Measurements from ENCODE around the gene METAP1. TPM values are rescaled to one million over a fixed set of nuclear protein-coding genes. Genes with fewer than 3 reads are reported as not detected.

Gene METAP1
- total and polyA plus RNA-seq, 2 donors (not counting 1 experiment from before 2014, with no cell fraction given): 20.4 to 40.0 TPM

- H3K4me3 Mint-ChIP-seq: peak overlapping the region; percentile 92
- peak overlapping the region; percentile 89 for H3K9ac ChIP-seq (ENCODE audit: low read length)
- CTCF ChIA-PET: interaction anchor here (0.6 to 7.6 kb wide), 5 partner anchors 8 to 955 kb away, joined by 3 to 173 read pairs (median 6); no protein-coding TSS in a partner anchor
- POLR2A ChIA-PET: interaction anchor here (2.9 kb wide), 1 partner anchor 67 kb away, joined by 32 read pairs; the partner anchor contains the start of gene EIF4E
- peaks cover 23% of the 10 kb centered on the region for H4K20me1 ChIP-seq (ENCODE audit: control insufficient read depth, insufficient read depth, low read length, poor library complexity, severe bottlenecking)
- peak overlapping the region; percentile 79 for H3K4me2 ChIP-seq (replicated peaks; ENCODE audit: low read depth, low read length, poor library complexity, severe bottlenecking)
- no peaks in the 10 kb centered on the region for H3K27me3 Mint-ChIP-seq
- H3K9me3 ChIP-seq (ENCODE audit: control extremely low read depth in 1 of 3, control insufficient read depth in 2 of 3, insufficient read depth in 1 of 3, low read length in 2 of 3): peaks cover 0 to 4% (median 0%) of the 10 kb centered on the region in 3 donors
- H3K79me2 ChIP-seq (ENCODE audit: control insufficient read depth, insufficient read depth, low read length): peaks cover 61% of the 10 kb centered on the region
- no peak for ATAC-seq (ENCODE audit: low read depth)
- TF ChIP-seq CTCF (IDR thresholded peaks at IDR 0.05): no peak
- H3K27me3 ChIP-seq (replicated peaks in 1 of 4; ENCODE audit: control extremely low read depth in 1 of 4, control insufficient read depth in 3 of 4, insufficient read depth in 4 of 4, low read length in 3 of 4): no peaks in the 10 kb centered on the region
- H3K36me3 ChIP-seq (replicated peaks in 1 of 2; ENCODE audit: control extremely low read depth in 1 of 2, control insufficient read depth in 1 of 2, extremely low read depth in 1 of 2, insufficient read depth in 2 of 2, low read length in 1 of 2): no peaks in the 10 kb centered on the region
- H3K4me1 ChIP-seq (ENCODE audit: control insufficient read depth in 2 of 2, insufficient read depth in 2 of 2, low read length in 2 of 2): peaks cover 11 to 15% of the 10 kb centered on the region in 2 donors
- H3K9me3 Mint-ChIP-seq (ENCODE audit: insufficient read depth): no peaks in the 10 kb centered on the region
- peak overlapping the region; percentile 100 for H2AFZ ChIP-seq (ENCODE audit: insufficient read depth, low read depth, low read length, poor library complexity, severe bottlenecking)
- H3K27ac Mint-ChIP-seq: peak overlapping the region; percentile 44
- no peak overlapping the region for H3K27ac ChIP-seq (ENCODE audit: low read length in 2 of 2)
- WGBS (ENCODE audit: insufficient coverage): 60% methylated on average over 2 of the region's 5 CpGs
- H3K4me3 ChIP-seq (ENCODE audit: control extremely low read depth in 1 of 5, extremely low read depth in 1 of 5, insufficient read depth in 1 of 5, low read depth in 2 of 5, low read length in 4 of 5): peak overlapping the region; percentile 68 to 90 (median 83)
- intact Hi-C loops (cut with micrococcal nuclease): loop anchor here (5.0 kb wide), 4 partner anchors 41 to 951 kb away; partner anchors contain the start of genes DAPP1 and DNAJB14
- H3K4me1 Mint-ChIP-seq: peaks cover 34% of the 10 kb centered on the region
- peak; percentile 24 for DNase-seq
Measured at GRCh38 chr4:98996765-98997068, 1.2 kb downstream of the METAP1 start.

- Histone ChIP-seq H3K79me2 (ENCODE audit: control insufficient read depth, insufficient read depth, low read length) (peaks cover 65% of the 10 kb centered on the region), H3K4me3 (ENCODE audit: control extremely low read depth in 1 of 5, extremely low read depth in 1 of 5, insufficient read depth in 1 of 5, low read depth in 2 of 5, low read length in 4 of 5) (no peak overlapping the region), H3K9ac (ENCODE audit: low read length) (no peak overlapping the region), H3K4me1 (ENCODE audit: control insufficient read depth in 2 of 2, insufficient read depth in 2 of 2, low read length in 2 of 2) (peaks cover 11 to 15% of the 10 kb centered on the region in 2 donors), H3K9me3 (ENCODE audit: control extremely low read depth in 1 of 3, control insufficient read depth in 2 of 3, insufficient read depth in 1 of 3, low read length in 2 of 3) (peaks cover 0 to 4% (median 0%) of the 10 kb centered on the region in 3 donors), H4K20me1 (ENCODE audit: control insufficient read depth, insufficient read depth, low read length, poor library complexity, severe bottlenecking) (peaks cover 23% of the 10 kb centered on the region), H3K36me3 (replicated peaks in 1 of 2; ENCODE audit: control extremely low read depth in 1 of 2, control insufficient read depth in 1 of 2, extremely low read depth in 1 of 2, insufficient read depth in 2 of 2, low read length in 1 of 2) (no peaks in the 10 kb centered on the region), H3K27ac (ENCODE audit: low read length in 2 of 2) (no peak overlapping the region), H3K27me3 (replicated peaks in 1 of 4; ENCODE audit: control extremely low read depth in 1 of 4, control insufficient read depth in 3 of 4, insufficient read depth in 4 of 4, low read length in 3 of 4) (no peaks in the 10 kb centered on the region), H3K4me2 (replicated peaks; ENCODE audit: low read depth, low read length, poor library complexity, severe bottlenecking) (no peak overlapping the region), H2AFZ (ENCODE audit: insufficient read depth, low read depth, low read length, poor library complexity, severe bottlenecking) (no peak overlapping the region)
- Mint-ChIP-seq H3K4me1 (peaks cover 37% of the 10 kb centered on the region), H3K27ac (no peak overlapping the region), H3K4me3 (no peak overlapping the region), H3K9me3 (ENCODE audit: insufficient read depth) (no peaks in the 10 kb centered on the region), H3K27me3 (no peaks in the 10 kb centered on the region)
- WGBS (ENCODE audit: insufficient coverage): no CpG with 5 or more reads among the region's 6 CpGs
- CTCF ChIA-PET: interaction anchor here (7.6 kb wide), 1 partner anchor 58 kb away, joined by 173 read pairs; no protein-coding TSS in a partner anchor
- intact Hi-C loops (cut with micrococcal nuclease): loop anchor here (5.0 kb wide), 4 partner anchors 40 to 950 kb away; partner anchors contain the start of genes DAPP1 and DNAJB14
- no peak for DNase-seq
- TF ChIP-seq CTCF (IDR thresholded peaks at IDR 0.05) (no peak), EZH2 (IDR thresholded peaks at IDR 0.05; ENCODE audit: borderline replicate concordance, insufficient read depth, low read depth, low read length, poor library complexity, severe bottlenecking) (no peak)
- POLR2A ChIA-PET: interaction anchor here (2.9 kb wide), 1 partner anchor 68 kb away, joined by 32 read pairs; the partner anchor contains the start of gene EIF4E
- ATAC-seq (ENCODE audit: low read depth): no peak
Measured at GRCh38 chr4:98997166-98997565, 1.6 kb downstream of the METAP1 start.

All from B cell (primary cell).